Psoas muscle (tissue), 8 donors: ENCODE measurements around the gene PJA2. TPM values are rescaled to one million over a fixed set of nuclear protein-coding genes. Genes with fewer than 3 reads are reported as not detected.

Experiments used
- ATAC-seq, 4 donors: fragments of 200-7000 bp; cut with Tn5 transposase; one replicate each; pipeline ENCODE4 v1.9.1; 2020; ENCODE audit warnings: moderate library complexity in 3 of 4, mild to moderate bottlenecking in 2 of 4
- DNase-seq, 2 donors: peaks; one replicate each; pipeline ENCODE4 v3.0.0-alpha.2; 2020
- H3K27ac ChIP-seq: fragments of 200-600 bp; one replicate; pipeline ENCODE4 v1.8.0; 2022
- H3K27me3 ChIP-seq, 3 donors: fragments of 200-600 bp in 1 of 3; one replicate each; pipeline versions ENCODE4 v1.6.1 to v1.8.0; 2013 to 2022; ENCODE audit warnings: low read length in 2 of 3, mild to moderate bottlenecking in 2 of 3, moderate library complexity in 1 of 3; ENCODE audit not compliant: insufficient read depth in 3 of 3
- H3K36me3 ChIP-seq, 2 donors: fragments of 200-600 bp in 1 of 2; one replicate each; pipeline versions ENCODE4 v1.6.1 to v1.8.0; 2013 to 2022; ENCODE audit warnings: low read depth in 1 of 2, mild to moderate bottlenecking in 1 of 2, moderate library complexity in 1 of 2; ENCODE audit not compliant: insufficient read depth in 1 of 2
- H3K4me1 ChIP-seq: fragments of 200-600 bp; one replicate; pipeline ENCODE4 v1.8.0; 2022
- H3K4me3 ChIP-seq: fragments of 200-600 bp; one replicate; pipeline ENCODE4 v1.8.0; 2022; ENCODE audit warnings: mild to moderate bottlenecking
- H3K9me3 ChIP-seq: fragments of 200-600 bp; one replicate; pipeline ENCODE4 v1.8.0; 2022
- WGBS, 3 donors: extraction: QIAGEN DNeasy Blood & Tissue Kit; methylation state at CpG; one replicate each; pipeline versions ENCODE4 v1.1.6 to v1.1.7; 2013; 5-methylcytosine and 5-hydroxymethylcytosine counted together
- intact Hi-C, 2 donors: fragments of 100-400 bp; cut with DNase I; formaldehyde crosslinking; loops; one replicate each; pipeline versions ENCODE4 v1.11.0 to v1.14.2; 2022
- polyA plus RNA-seq, 3 donors: library from polyadenylated mRNA; stranded (reverse); fragments of 200-250 nt; gene quantifications; one replicate each; pipeline ENCODE4 v1.2.3, GENCODE V29; 2013
- total RNA-seq, 4 donors: library from RNA; stranded (reverse); fragmentation: NEBNext Ultra II Directional in 2 of 4; extraction: Animal tissue kit (Norgen Biotek cat#: 25700) in 2 of 4; gene quantifications; one replicate each; pipeline versions ENCODE4 v1.2.1 to v1.2.4, GENCODE V29; 2021 to 2023
- TF ChIP-seq, protein P1 (sequence below): fragments of 200-600 bp; IDR thresholded peaks from one replicate; pipeline ENCODE4 v1.8.0; 2022; ENCODE audit warnings: antibody characterized with exemption
- donor health status: healthy with polysubstance abuse.
- donor health status: DM: no; HTN: no; CAD: no; lungs with moderate emphysema.
- donor health status: Bipolar disorder and iron deficiency.
- donor health status: healthy.
- donor health status: DM: yes; HTN: yes; CAD: no.
- donor health status: DM: no; HTN: no; CAD: no.
- donor health status: DM: no; HTN: no; CAD: no.
- donor health status: DM: yes; HTN: yes; CAD: no.

The PJA2 gene
- total and polyA plus RNA-seq, 7 donors: 20.9 to 66.9 (median 39.3) TPM

GRCh38 chr5:109359642-109360041, 50.1 kb downstream of the PJA2 start:
- DNase-seq (no peak), ATAC-seq (no peak)
- 82 to 84% (median 82%) methylated on average over 3 of the region's 3 CpGs for WGBS, 3 donors
- H3K36me3 ChIP-seq: peaks cover 0 to 73% of the 10 kb centered on the region in 2 donors
- TF ChIP-seq, protein P1, sequence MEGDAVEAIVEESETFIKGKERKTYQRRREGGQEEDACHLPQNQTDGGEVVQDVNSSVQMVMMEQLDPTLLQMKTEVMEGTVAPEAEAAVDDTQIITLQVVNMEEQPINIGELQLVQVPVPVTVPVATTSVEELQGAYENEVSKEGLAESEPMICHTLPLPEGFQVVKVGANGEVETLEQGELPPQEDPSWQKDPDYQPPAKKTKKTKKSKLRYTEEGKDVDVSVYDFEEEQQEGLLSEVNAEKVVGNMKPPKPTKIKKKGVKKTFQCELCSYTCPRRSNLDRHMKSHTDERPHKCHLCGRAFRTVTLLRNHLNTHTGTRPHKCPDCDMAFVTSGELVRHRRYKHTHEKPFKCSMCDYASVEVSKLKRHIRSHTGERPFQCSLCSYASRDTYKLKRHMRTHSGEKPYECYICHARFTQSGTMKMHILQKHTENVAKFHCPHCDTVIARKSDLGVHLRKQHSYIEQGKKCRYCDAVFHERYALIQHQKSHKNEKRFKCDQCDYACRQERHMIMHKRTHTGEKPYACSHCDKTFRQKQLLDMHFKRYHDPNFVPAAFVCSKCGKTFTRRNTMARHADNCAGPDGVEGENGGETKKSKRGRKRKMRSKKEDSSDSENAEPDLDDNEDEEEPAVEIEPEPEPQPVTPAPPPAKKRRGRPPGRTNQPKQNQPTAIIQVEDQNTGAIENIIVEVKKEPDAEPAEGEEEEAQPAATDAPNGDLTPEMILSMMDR: no peak
- H3K9me3 ChIP-seq: no peaks in the 10 kb centered on the region
- H3K27me3 ChIP-seq: no peaks in the 10 kb centered on the region
- H3K27ac ChIP-seq: no peak overlapping the region
- intact Hi-C loops: loop anchor here in 1 of 2 donors (5.0 kb wide), 1 partner anchor 48 kb away; the partner anchor contains the start of gene PJA2
- H3K4me3 ChIP-seq: no peak overlapping the region
- peaks cover 7% of the 10 kb centered on the region for H3K4me1 ChIP-seq

DNA sequence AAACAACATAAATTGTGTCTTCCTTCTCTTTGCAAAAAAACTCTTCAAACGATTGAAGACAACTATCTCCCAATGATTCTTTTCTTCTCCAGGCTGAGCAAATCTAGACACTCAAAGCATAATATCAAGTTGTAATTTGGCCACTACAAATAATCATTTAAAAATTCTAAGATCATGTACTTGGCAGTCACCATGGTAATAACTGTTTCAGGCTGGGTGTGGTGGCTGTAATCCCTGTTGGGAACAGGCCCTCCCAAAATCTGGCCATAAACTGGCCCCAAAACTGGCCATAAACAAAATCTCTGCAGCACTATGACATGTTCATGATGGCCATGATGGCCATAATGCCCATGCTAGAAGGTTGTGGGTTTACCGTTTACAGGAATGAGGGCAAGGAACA, 52.0 kb downstream of the PJA2 start:
- ATAC-seq (no peak), DNase-seq (no peak)
- intact Hi-C loops: no loop called here
- no peak overlapping the region for H3K27ac ChIP-seq
- H3K4me1 ChIP-seq: peaks cover 5% of the 10 kb centered on the region
- 86 to 92% (median 88%) methylated on average over 2 of the region's 2 CpGs for WGBS, 3 donors
- H3K4me3 ChIP-seq: no peak overlapping the region
- peaks cover 0 to 70% of the 10 kb centered on the region in 2 donors for H3K36me3 ChIP-seq
- no peaks in the 10 kb centered on the region for H3K9me3 ChIP-seq
- H3K27me3 ChIP-seq: no peaks in the 10 kb centered on the region
- TF ChIP-seq, protein P1: no peak

DNA sequence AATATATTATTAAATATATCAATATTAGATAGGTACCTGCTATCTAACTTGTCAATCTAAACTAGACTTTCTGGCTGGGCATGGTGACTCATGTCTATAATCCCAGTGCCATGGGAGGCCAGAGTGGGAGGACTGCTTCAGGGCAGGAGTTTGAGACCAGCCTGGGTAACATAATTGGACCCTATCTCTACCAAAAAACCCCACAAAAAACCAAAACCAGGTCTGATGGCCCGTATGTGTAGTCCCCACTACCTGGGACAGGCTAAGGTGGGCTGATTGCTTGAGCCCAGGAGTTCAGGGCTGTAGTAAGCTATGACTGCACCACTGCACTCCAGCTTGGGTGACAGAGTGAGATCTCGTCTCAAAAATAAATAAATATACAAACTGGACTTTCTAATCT, 55.0 kb downstream of the PJA2 start:
- no peak overlapping the region for H3K4me3 ChIP-seq
- H3K9me3 ChIP-seq: no peaks in the 10 kb centered on the region
- peaks cover 4% of the 10 kb centered on the region for H3K4me1 ChIP-seq
- H3K27ac ChIP-seq: no peak overlapping the region
- peaks cover 0 to 45% of the 10 kb centered on the region in 2 donors for H3K36me3 ChIP-seq
- WGBS, 3 donors: 81 to 98% (median 87%) methylated on average over 2 of the region's 2 CpGs
- DNase-seq (peak; percentile 22 to 36), ATAC-seq (peak; percentile 44 to 69 (median 58))
- no peaks in the 10 kb centered on the region for H3K27me3 ChIP-seq
- TF ChIP-seq, protein P1: no peak
- intact Hi-C loops: no loop called here

- no peak overlapping the region for H3K27ac ChIP-seq
- DNase-seq (no peak), ATAC-seq (peak; percentile 41 to 71 (median 55))
- H3K4me3 ChIP-seq: no peak overlapping the region
- no peaks in the 10 kb centered on the region for H3K27me3 ChIP-seq
- H3K36me3 ChIP-seq: peaks cover 0 to 23% of the 10 kb centered on the region in 2 donors
- H3K9me3 ChIP-seq: no peaks in the 10 kb centered on the region
- peaks cover 6% of the 10 kb centered on the region for H3K4me1 ChIP-seq
- intact Hi-C loops: no loop called here
- 93 to 94% (median 94%) methylated on average over 2 of the region's 2 CpGs for WGBS, 3 donors
- TF ChIP-seq, protein P1: no peak
Measured at GRCh38 chr5:109351988-109352864, 57.5 kb downstream of the PJA2 start.
